Measurements from ENCODE around the gene CD1D.
A peak's percentile ranks its signal among the peaks of the same experiment; 100 is the strongest.

CD1D gene

DNA sequence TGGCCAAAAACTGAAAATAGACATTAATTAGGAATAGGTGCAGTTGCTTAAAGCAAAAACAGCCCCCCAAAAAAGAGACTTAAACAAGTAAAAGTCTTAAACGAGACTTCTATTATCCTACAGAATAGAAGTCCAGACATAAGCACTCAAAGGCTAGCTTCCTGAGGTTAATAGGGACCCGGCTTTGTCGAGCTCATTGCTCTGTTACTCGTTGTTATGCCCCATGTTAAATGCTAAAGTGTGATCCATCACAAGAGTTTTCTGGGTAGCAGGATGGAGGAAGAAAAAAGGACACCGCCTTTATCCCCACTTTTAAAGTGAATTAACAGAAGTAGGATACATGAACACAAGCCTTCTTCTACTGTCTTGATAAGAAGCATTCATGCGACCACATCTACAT, 10.6 kb downstream of the CD1D start:
- in situ Hi-C loops (cut with MboI; ENCODE audit: low pct_unique_long_range_greater_than_20kb, low sequenced_read_pairs, unreplicated experiment) = loop anchor here (25.0 kb wide), 1 partner anchor 821 kb away; the partner anchor contains the start of gene IFI16
- TF ChIP-seq, protein P1, sequence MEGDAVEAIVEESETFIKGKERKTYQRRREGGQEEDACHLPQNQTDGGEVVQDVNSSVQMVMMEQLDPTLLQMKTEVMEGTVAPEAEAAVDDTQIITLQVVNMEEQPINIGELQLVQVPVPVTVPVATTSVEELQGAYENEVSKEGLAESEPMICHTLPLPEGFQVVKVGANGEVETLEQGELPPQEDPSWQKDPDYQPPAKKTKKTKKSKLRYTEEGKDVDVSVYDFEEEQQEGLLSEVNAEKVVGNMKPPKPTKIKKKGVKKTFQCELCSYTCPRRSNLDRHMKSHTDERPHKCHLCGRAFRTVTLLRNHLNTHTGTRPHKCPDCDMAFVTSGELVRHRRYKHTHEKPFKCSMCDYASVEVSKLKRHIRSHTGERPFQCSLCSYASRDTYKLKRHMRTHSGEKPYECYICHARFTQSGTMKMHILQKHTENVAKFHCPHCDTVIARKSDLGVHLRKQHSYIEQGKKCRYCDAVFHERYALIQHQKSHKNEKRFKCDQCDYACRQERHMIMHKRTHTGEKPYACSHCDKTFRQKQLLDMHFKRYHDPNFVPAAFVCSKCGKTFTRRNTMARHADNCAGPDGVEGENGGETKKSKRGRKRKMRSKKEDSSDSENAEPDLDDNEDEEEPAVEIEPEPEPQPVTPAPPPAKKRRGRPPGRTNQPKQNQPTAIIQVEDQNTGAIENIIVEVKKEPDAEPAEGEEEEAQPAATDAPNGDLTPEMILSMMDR (IDR thresholded peaks at IDR 0.05; ENCODE audit: extremely low read depth, insufficient read depth, missing control alignments) = no peak

DNA sequence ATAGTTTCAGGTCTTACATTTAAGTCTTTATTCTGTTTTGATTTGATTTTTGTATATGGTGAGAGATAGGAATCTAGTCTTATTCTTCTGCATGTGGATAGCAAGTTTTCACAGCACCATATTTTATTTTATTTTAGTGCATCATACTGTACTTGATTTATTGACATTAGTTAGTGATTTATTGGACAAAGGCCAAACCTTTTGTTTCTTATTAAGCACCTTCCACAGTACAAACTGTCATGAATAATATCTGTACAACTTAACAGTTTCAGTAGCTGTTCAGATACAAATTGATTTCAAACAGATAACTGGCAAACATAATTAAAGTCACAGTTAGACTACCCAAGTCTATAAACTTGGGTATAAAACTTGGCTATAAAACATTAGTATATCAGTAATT, 15.8 kb downstream of the CD1D start:
- TF ChIP-seq, protein P1 (IDR thresholded peaks at IDR 0.05; ENCODE audit: extremely low read depth, insufficient read depth, missing control alignments) = no peak
- DNase-seq (ENCODE audit: low spot score) = no peak
- in situ Hi-C loops (cut with MboI; ENCODE audit: low pct_unique_long_range_greater_than_20kb, low sequenced_read_pairs, unreplicated experiment) = loop anchor here (25.0 kb wide), 1 partner anchor 816 kb away; the partner anchor contains the start of gene IFI16

More for the DNA sequence above, 10.6 kb downstream of the CD1D start:
- no peak for DNase-seq (ENCODE audit: low spot score)

DNA sequence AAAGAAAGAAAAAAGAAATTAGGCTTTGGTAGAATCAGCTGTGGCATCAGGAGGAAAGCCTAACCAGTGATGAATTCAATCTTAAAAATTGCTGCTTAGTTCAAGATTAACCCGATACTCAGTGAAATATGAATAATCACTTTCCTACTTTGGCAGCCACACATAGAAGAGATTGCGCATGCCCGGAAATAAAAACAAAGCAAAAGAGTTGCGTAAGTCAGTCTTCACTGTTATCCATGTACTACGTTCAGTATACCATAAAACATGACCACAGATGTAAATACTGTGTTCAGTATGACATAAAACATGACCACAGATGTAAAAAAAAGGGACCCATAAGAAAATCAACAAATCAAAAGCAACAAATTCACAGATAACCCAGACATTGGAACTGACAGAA, 19.2 kb downstream of the CD1D start:
- no peak for DNase-seq (ENCODE audit: low spot score)
- TF ChIP-seq, protein P1 (IDR thresholded peaks at IDR 0.05; ENCODE audit: extremely low read depth, insufficient read depth, missing control alignments) = no peak
- in situ Hi-C loops (cut with MboI; ENCODE audit: low pct_unique_long_range_greater_than_20kb, low sequenced_read_pairs, unreplicated experiment) = loop anchor here (25.0 kb wide), 2 partner anchors 287 to 812 kb away; partner anchors contain the start of gene IFI16

DNA sequence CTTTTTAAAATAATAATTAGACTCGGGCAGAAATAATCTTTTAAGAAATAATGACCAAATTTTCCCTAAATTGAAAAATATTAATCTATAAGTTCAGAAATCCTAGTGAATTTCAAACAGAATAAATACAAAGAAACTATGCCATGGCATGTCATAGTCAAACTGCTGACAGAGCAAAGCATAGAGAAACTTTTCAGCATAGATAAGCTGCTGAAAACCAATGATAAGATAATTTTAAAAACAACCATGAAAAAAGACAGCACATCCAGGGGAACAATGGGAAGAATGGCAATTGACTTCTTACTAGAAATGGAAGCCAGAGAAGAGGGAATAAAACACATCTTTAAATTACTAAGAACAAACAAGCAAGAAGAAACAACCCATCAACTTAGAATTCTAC, 19.8 kb downstream of the CD1D start:
- TF ChIP-seq, protein P1 (IDR thresholded peaks at IDR 0.05; ENCODE audit: extremely low read depth, insufficient read depth, missing control alignments) = no peak
- in situ Hi-C loops (cut with MboI; ENCODE audit: low pct_unique_long_range_greater_than_20kb, low sequenced_read_pairs, unreplicated experiment) = loop anchor here (25.0 kb wide), 1 partner anchor 287 kb away; no protein-coding TSS in a partner anchor
- DNase-seq (ENCODE audit: low spot score) = no peak

DNA sequence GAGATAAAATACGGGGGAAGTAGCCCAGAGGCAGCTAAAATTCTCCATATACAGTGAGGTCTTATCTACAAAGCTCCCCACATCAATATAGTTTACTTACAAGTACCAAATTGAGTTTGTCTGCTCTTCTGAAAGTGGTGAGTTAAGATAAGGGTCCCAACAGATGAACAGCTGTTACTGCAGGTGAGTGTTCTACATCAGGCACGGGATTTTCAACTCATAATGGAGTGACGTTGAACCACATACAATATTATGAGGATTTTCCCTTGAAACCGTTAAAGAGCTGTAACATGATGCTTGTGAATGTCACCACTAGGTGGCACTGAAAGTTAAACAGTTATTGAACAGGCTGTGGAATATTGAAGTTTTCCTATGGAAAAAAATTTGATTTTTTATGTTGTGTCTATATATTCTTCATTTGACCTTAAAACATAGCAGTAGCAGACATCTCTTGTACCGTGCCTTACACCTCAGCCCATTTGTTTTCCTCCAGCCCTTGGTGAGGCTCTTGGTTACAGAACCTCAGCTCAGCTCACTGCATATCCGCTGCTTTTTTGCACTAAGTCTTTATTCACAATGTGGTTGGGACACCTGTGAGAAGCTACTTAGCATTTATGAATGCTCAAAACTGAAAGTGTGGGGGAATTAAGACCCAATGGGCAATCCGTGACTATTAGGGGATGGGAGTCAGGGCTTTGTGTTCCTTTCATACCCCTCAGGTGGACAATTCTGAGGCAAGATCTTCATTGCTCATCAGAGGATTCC, 23.2 kb downstream of the CD1D start:
- TF ChIP-seq, protein P1 (IDR thresholded peaks at IDR 0.05; ENCODE audit: extremely low read depth, insufficient read depth, missing control alignments) = peak; percentile 75
- in situ Hi-C loops (cut with MboI; ENCODE audit: low pct_unique_long_range_greater_than_20kb, low sequenced_read_pairs, unreplicated experiment) = loop anchor here (25.0 kb wide), 1 partner anchor 283 kb away; no protein-coding TSS in a partner anchor
- DNase-seq (ENCODE audit: low spot score) = peak; percentile 52

DNA sequence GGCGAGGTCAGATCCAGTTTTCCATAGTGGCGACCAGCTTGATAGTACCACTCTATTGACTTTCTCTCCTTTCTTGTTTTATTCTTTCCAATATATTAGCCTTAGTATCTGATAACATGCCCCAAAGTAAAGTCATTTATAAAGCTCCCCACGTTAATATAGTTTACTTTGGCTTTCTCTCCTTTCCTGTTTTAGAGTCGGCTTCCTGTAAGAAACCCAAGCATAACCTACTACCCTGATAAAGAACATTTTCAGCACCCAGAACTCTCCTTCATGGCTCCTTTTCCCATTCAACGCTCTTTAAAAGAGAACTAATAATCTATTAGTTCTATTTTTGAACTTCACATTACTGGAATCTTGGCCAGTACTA, 23.7 kb downstream of the CD1D start:
- TF ChIP-seq, protein P1 (IDR thresholded peaks at IDR 0.05; ENCODE audit: extremely low read depth, insufficient read depth, missing control alignments) = no peak
- in situ Hi-C loops (cut with MboI; ENCODE audit: low pct_unique_long_range_greater_than_20kb, low sequenced_read_pairs, unreplicated experiment) = loop anchor here (25.0 kb wide), 1 partner anchor 283 kb away; no protein-coding TSS in a partner anchor
- no peak for DNase-seq (ENCODE audit: low spot score)

Measured in GM13977 (cell line).